HG03095 (cell line): Measurements from ENCODE around the gene UGT2A2.

Experiments
- ATAC-seq: cut with Tn5 transposase; IDR thresholded peaks from one replicate; pipeline ENCODE4 v1.9.1; 2021; ENCODE audit warnings: moderate library complexity; ENCODE audit not compliant: unreplicated experiment

UGT2A2 gene

GRCh38 chr4:69577245-69577644 is 62.2 kb downstream of the UGT2A2 start:
- no peak for ATAC-seq

GRCh38 chr4:69576251-69576877 is 63.1 kb downstream of the UGT2A2 start:
- ATAC-seq = no peak

GRCh38 chr4:69568787-69569186 is 70.7 kb downstream of the UGT2A2 start:
- no peak for ATAC-seq

GRCh38 chr4:69563424-69563823 is 76.0 kb downstream of the UGT2A2 start:
- no peak for ATAC-seq

- no peak for ATAC-seq
Measured at GRCh38 chr4:69549651-69550050, 89.8 kb downstream of the UGT2A2 start.

GRCh38 chr4:69546134-69546765 is 93.2 kb downstream of the UGT2A2 start:
- ATAC-seq = no peak
